Neuronal stem cell (in vitro differentiated cells): ENCODE results near the gene NUP214.

ENCODE experiments used
- DNase-seq: peaks from one replicate; pipeline ENCODE4 v3.0.0-alpha.2; 2013; ENCODE audit warnings: low spot score
- H2AFZ ChIP-seq: one replicate; pipeline ENCODE4 v1.6.1; 2013; ENCODE audit warnings: mild to moderate bottlenecking, low read length, inconsistent platforms
- H2AK5ac ChIP-seq: 2 replicates; pipeline ENCODE4 v1.6.1; 2013; ENCODE audit warnings: low read depth, mild to moderate bottlenecking, inconsistent platforms, low read length, moderate library complexity, mixed read lengths
- H2BK120ac ChIP-seq: 2 replicates; pipeline ENCODE4 v1.6.1; 2013; ENCODE audit warnings: low read depth, mild to moderate bottlenecking, inconsistent platforms, low read length, moderate library complexity, mixed read lengths
- H2BK12ac ChIP-seq: one replicate; pipeline ENCODE4 v1.6.1; 2013; ENCODE audit warnings: low read length, inconsistent platforms
- H2BK15ac ChIP-seq: 2 replicates; pipeline ENCODE4 v1.6.1; 2013; ENCODE audit warnings: mild to moderate bottlenecking, low read length, inconsistent platforms, mixed read lengths
- H2BK5ac ChIP-seq: one replicate; pipeline ENCODE4 v1.6.1; 2013; ENCODE audit warnings: inconsistent platforms, mild to moderate bottlenecking, low read length, moderate library complexity
- H3K14ac ChIP-seq: one replicate; pipeline ENCODE4 v1.6.1; 2013; ENCODE audit warnings: low read length, inconsistent platforms
- H3K18ac ChIP-seq: 2 replicates; pipeline ENCODE4 v1.6.1; 2013; ENCODE audit warnings: low read length, inconsistent platforms
- H3K23ac ChIP-seq: 2 replicates; pipeline ENCODE4 v1.6.1; 2013; ENCODE audit warnings: low read depth, mild to moderate bottlenecking, mixed read lengths, low read length, inconsistent platforms; ENCODE audit not compliant: poor library complexity
- H3K27ac ChIP-seq: replicated peaks from 3 replicates; pipeline ENCODE4 v1.5.1; 2013; ENCODE audit warnings: low read length, inconsistent platforms
- H3K27me3 ChIP-seq, 3 experiments: 2 replicates each; pipeline ENCODE4 v1.6.1; 2013; ENCODE audit warnings: low read length in 3 of 3, mild to moderate bottlenecking in 2 of 3, inconsistent platforms in 1 of 3, low read depth in 1 of 3, mixed read lengths in 1 of 3, moderate library complexity in 1 of 3; ENCODE audit not compliant: control insufficient read depth in 3 of 3, insufficient read depth in 3 of 3
- H3K36me3 ChIP-seq, 2 donors: replicated peaks in 1 of 2; 2 replicates each; pipeline ENCODE4 v1.6.1; 2013; ENCODE audit warnings: low read length in 2 of 2; ENCODE audit not compliant: control insufficient read depth in 2 of 2, insufficient read depth in 2 of 2
- H3K4ac ChIP-seq: 2 replicates; pipeline ENCODE4 v1.6.1; 2013; ENCODE audit warnings: inconsistent platforms, mild to moderate bottlenecking, low read length, moderate library complexity
- H3K4me1 ChIP-seq, 2 donors: 1 replicate in 1 of 2; 2 replicates in 1 of 2; pipeline ENCODE4 v1.6.1; 2013; ENCODE audit warnings: low read length in 2 of 2, low read depth in 1 of 2; ENCODE audit not compliant: control insufficient read depth in 2 of 2, insufficient read depth in 1 of 2
- H3K4me2 ChIP-seq: one replicate; pipeline ENCODE4 v1.6.1; 2013; ENCODE audit warnings: mild to moderate bottlenecking, low read length, inconsistent platforms; ENCODE audit not compliant: insufficient read depth, poor library complexity, severe bottlenecking
- H3K4me3 ChIP-seq, 2 donors: 2 replicates each; pipeline ENCODE4 v1.5.1; 2013; ENCODE audit warnings: low read length in 2 of 2, mild to moderate bottlenecking in 2 of 2, inconsistent platforms in 1 of 2, moderate library complexity in 1 of 2
- H3K79me1 ChIP-seq: one replicate; pipeline ENCODE4 v1.6.1; 2013; ENCODE audit warnings: low read depth, mild to moderate bottlenecking, inconsistent platforms, low read length, moderate library complexity
- H3K9ac ChIP-seq: one replicate; pipeline ENCODE4 v1.6.1; 2013; ENCODE audit warnings: mild to moderate bottlenecking, low read depth, low read length, inconsistent platforms; ENCODE audit not compliant: poor library complexity
- H3K9me3 ChIP-seq, 2 donors: replicated peaks in 1 of 2; 2 replicates each; pipeline versions ENCODE3 to v1.6.1; 2013; ENCODE audit warnings: low read length in 2 of 2, mild to moderate bottlenecking in 2 of 2, inconsistent platforms in 1 of 2, low read depth in 1 of 2, mixed read lengths in 1 of 2, moderate library complexity in 1 of 2; ENCODE audit not compliant: control insufficient read depth in 2 of 2, insufficient read depth in 1 of 2
- H4K8ac ChIP-seq: one replicate; pipeline ENCODE4 v1.6.1; 2013; ENCODE audit warnings: low read depth, mild to moderate bottlenecking, inconsistent platforms, low read length, moderate library complexity
- H4K91ac ChIP-seq: one replicate; pipeline ENCODE4 v1.6.1; 2013; ENCODE audit warnings: low read length, low read depth, mild to moderate bottlenecking, inconsistent platforms; ENCODE audit not compliant: poor library complexity
- WGBS, 2 donors: extraction: QIAGEN DNeasy Blood & Tissue Kit; methylation state at CpG; one replicate each; pipeline ENCODE4 v1.1.7; 2013; ENCODE audit warnings: missing lambda C conversion rate in 2 of 2, mixed read lengths in 1 of 2; ENCODE audit not compliant: insufficient read length in 2 of 2, insufficient replicate concordance in 1 of 2; ENCODE audit errors: extremely low coverage in 2 of 2; 5-methylcytosine and 5-hydroxymethylcytosine counted together

The NUP214 gene

GRCh38 chr9:131214876-131215275 lies 89.5 kb downstream of the NUP214 start:
- H4K8ac ChIP-seq: no peak overlapping the region
- no peak overlapping the region for H2BK120ac ChIP-seq
- peaks cover 3 to 9% of the 10 kb centered on the region in 2 donors for H3K9me3 ChIP-seq
- WGBS, 2 donors: no CpG with 5 or more reads among the region's 4 CpGs
- H2AK5ac ChIP-seq: no peak overlapping the region
- no peak overlapping the region for H3K14ac ChIP-seq
- H2AFZ ChIP-seq: no peak overlapping the region
- peak overlapping the region; percentile 1 for H3K27ac ChIP-seq
- peaks cover 2 to 7% of the 10 kb centered on the region in 2 donors for H3K4me1 ChIP-seq
- H2BK12ac ChIP-seq: no peak overlapping the region
- peaks cover 6 to 74% of the 10 kb centered on the region in 2 donors for H3K36me3 ChIP-seq
- no peak overlapping the region for H2BK5ac ChIP-seq
- H3K4me2 ChIP-seq: no peak overlapping the region
- H3K18ac ChIP-seq: peak overlapping the region; percentile 7
- H3K23ac ChIP-seq: no peak overlapping the region
- H3K9ac ChIP-seq: no peak overlapping the region
- no peak overlapping the region for H3K4ac ChIP-seq
- DNase-seq: no peak
- no peak overlapping the region for H4K91ac ChIP-seq
- H3K4me3 ChIP-seq: no peak overlapping the region
- H3K79me1 ChIP-seq: no peaks in the 10 kb centered on the region
- no peak overlapping the region for H2BK15ac ChIP-seq
- no peaks in the 10 kb centered on the region for H3K27me3 ChIP-seq

GRCh38 chr9:131216806-131217205 lies 91.4 kb downstream of the NUP214 start:
- Histone ChIP-seq H3K79me1 (no peaks in the 10 kb centered on the region), H2BK5ac (no peak overlapping the region), H2BK120ac (no peak overlapping the region), H3K4me3 (no peak overlapping the region), H3K9me3 (peaks cover 1 to 7% of the 10 kb centered on the region in 2 donors), H2AK5ac (no peak overlapping the region), H3K9ac (no peak overlapping the region), H2BK12ac (no peak overlapping the region), H3K14ac (no peak overlapping the region), H2AFZ (no peak overlapping the region), H2BK15ac (no peak overlapping the region), H3K36me3 (peaks cover 6 to 74% of the 10 kb centered on the region in 2 donors), H3K4me1 (peaks cover 2 to 7% of the 10 kb centered on the region in 2 donors), H4K91ac (no peak overlapping the region), H3K23ac (no peak overlapping the region), H3K27me3 (no peaks in the 10 kb centered on the region), H3K27ac (no peak overlapping the region), H3K4ac (no peak overlapping the region), H4K8ac (no peak overlapping the region), H3K18ac (no peak overlapping the region), H3K4me2 (no peak overlapping the region)
- no CpG with 5 or more reads among the region's 4 CpGs for WGBS, 2 donors
- no peak for DNase-seq

- WGBS, 2 donors: no CpG with 5 or more reads among the region's 6 CpGs
- no peak overlapping the region for H3K27ac ChIP-seq
- no peak overlapping the region for H4K8ac ChIP-seq
- H2BK15ac ChIP-seq: no peak overlapping the region
- no peak overlapping the region for H2BK12ac ChIP-seq
- H2AFZ ChIP-seq: no peak overlapping the region
- H2AK5ac ChIP-seq: no peak overlapping the region
- no peaks in the 10 kb centered on the region for H3K79me1 ChIP-seq
- H3K14ac ChIP-seq: no peak overlapping the region
- no peak overlapping the region for H3K4me2 ChIP-seq
- no peak overlapping the region for H3K4ac ChIP-seq
- H3K23ac ChIP-seq: no peak overlapping the region
- no peak overlapping the region for H2BK120ac ChIP-seq
- H3K9me3 ChIP-seq: peaks cover under 1 to 2% of the 10 kb centered on the region in 2 donors
- DNase-seq: no peak
- no peaks in the 10 kb centered on the region for H3K27me3 ChIP-seq
- H3K4me3 ChIP-seq: no peak overlapping the region
- H3K18ac ChIP-seq: no peak overlapping the region
- H3K9ac ChIP-seq: no peak overlapping the region
- H3K36me3 ChIP-seq: peaks cover 6 to 75% of the 10 kb centered on the region in 2 donors
- no peak overlapping the region for H4K91ac ChIP-seq
- no peak overlapping the region for H2BK5ac ChIP-seq
- peaks cover 2 to 7% of the 10 kb centered on the region in 2 donors for H3K4me1 ChIP-seq
Observed at GRCh38 chr9:131217331-131218031, 92.1 kb downstream of the NUP214 start.

GRCh38 chr9:131218370-131218769 lies 93.0 kb downstream of the NUP214 start:
- Histone ChIP-seq H3K27ac (no peak overlapping the region), H3K36me3 (peaks cover 6 to 77% of the 10 kb centered on the region in 2 donors), H2AFZ (no peak overlapping the region), H2BK120ac (no peak overlapping the region), H3K9me3 (no peaks in the 10 kb centered on the region), H4K91ac (no peak overlapping the region), H3K18ac (no peak overlapping the region), H3K4me1 (peaks cover 2 to 7% of the 10 kb centered on the region in 2 donors), H2BK5ac (no peak overlapping the region), H3K4me3 (no peak overlapping the region), H4K8ac (no peak overlapping the region), H3K23ac (no peak overlapping the region), H3K9ac (no peak overlapping the region), H3K4me2 (no peak overlapping the region), H3K14ac (no peak overlapping the region), H2BK15ac (no peak overlapping the region), H3K27me3 (no peaks in the 10 kb centered on the region), H2AK5ac (no peak overlapping the region), H2BK12ac (no peak overlapping the region), H3K4ac (no peak overlapping the region), H3K79me1 (no peaks in the 10 kb centered on the region)
- DNase-seq: no peak
- 100% methylated on average over 2 of the region's 5 CpGs; no CpG with 5 or more reads in 1 of the 2 donors for WGBS, 2 donors
